ENCODE measurements around the gene GORASP1.
"Not testable (repeated sequence)": the region's sequence is repeated elsewhere in the genome, so short reads cannot be mapped to it uniquely, and the experiment has no call there.

Gene GORASP1

DNA sequence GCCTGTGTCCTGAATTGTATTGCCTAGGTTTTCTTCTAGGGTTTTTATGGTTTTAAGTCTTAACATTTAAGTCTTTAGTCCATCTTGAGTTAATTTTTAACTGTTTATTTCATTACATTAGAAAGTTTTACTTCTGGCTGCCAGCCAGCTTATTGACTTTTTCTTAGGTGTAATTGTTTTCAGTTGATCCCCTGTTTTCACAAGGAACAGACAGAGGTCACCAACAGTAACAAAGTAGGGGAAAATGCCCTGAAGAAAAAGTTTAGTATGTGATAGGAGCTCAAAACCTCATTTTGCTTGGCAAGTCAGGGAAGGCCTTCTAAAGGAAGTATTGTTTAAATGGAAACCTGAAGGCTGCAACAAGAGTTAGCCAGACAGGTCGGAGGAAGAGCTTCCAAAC is 45.2 kb downstream of the GORASP1 start:
- DNase-seq = no peak

DNA sequence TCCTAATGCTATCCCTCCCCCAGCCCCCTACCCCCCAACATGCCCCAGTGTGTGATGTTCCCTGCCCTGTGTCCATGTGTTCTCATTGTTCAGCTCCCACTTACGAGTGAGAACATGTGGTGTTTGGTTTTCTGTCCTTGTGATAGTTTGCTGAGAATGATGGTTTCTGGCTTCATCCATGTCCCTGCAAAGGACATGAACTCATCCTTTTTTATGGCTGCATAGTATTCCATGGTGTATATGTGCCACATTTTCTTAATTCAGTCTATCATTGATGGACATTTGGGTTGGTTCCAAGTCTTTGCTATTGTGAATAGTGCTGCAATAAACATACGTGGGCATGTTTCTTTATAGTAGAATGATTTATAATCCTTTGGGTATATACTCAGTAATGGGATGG is 46.2 kb downstream of the GORASP1 start:
- not testable (repeated sequence) for DNase-seq

DNA sequence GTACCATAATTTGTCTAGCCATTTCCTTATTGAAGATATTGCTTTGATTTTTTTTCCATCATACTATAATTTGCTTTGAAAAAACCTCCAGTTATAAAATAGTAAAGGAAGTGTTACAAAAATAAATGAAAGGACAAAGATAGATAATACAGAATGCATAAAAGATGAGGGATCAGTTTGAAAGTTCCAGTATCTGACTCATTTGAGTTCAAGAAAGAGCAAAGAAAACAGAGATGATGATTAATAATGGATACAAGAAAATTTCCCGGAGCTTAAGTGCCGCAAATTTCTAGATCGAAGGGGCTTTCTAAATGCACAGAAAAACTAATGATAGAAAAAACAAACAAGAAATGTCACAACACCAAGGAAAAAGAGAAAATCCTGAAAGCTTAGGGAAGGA is 51.3 kb downstream of the GORASP1 start:
- no peak for DNase-seq

DNA sequence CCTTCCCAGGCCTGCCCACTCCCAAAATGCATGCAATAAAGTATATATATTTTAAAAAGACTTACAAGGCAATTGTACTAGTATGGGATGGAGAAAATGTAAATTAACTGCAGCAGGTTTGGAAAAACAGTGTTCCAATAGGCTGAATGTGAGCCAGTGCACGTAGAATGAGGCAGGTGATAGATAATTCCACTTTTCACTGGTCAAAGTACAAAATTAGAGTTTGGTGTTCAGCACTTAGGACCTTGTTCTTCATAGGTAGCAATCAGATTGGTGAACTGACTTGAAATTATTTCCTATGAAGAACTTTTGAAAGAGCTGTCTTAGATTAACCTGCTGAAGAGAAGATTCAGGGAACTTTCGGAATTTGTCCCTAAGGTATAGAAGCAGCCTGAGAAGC is 53.7 kb downstream of the GORASP1 start:
- no peak for DNase-seq

DNA sequence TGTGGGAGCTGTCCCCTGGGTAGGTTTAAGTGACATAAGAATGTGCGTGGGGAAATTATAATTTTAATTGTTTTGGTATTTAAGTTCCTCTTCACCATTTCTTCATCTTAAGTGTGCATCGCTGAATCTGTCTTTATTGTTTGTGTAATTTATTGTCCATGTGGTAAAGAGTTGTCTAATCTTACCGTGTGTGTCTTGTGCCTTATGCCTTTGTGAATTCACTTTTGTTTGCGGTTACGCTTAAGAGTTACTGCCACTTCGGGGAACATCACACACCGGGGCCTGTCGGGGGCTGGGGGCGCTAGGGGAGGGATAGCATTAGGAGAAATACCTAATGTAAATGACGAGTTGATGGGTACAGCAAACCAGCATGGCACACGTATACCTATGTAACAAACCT is 54.8 kb downstream of the GORASP1 start:
- no peak for DNase-seq

DNA sequence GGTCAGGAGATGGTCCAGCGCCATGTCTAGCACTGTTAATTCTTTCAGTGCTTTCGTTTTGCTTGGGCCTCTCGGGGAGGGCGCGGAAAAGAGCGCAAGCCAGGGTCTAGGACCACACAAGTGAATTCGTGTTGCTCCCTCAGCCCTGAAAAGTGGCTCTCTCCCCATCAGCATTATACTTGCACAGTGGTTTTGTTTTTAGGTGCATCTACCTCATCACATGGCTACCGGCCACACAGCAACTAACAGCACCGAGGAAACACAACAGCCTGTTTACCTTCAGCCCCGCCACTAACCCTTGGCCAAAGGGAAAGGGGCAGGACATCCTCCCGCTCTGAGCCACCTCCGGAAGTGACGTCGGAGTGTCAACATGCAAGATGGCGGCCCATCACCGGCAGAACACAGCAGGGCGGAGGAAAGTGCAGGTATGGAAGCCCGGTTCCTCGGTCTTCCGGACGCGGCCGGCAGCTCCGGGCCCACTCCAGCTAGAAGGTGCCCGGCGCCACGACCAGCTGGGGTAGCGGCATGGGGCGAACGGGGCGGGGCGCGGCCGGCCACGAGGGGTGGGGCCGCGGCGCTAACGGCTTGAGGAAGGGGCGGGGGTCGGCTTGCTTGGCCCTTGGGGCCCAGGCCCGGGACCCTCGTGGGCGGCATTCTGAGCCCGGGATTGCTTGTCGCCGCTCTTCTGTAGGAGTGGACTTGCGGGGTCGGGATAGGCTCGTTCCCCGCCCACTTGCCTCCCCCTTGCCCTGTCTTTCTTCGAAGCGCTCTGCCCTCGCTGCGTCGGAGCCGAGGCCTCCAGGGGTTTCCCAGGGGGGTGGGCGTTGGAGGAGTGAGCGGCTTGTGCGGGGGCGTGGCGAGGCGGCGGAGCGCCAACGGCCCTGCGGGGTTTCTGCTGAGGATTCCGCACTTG is 55.5 kb downstream of the GORASP1 start, which contains the start of the genes SCN11A and WDR48:
Gene SCN11A, minus strand, starts transcription at position 296 of the 913 bp plus-strand sequence. CDS start 101,582 bp downstream, outside the sequence.
Gene WDR48, plus strand, starts transcription at position 368 of the 913 bp plus-strand sequence. Its CDS starts 10 bp downstream, at position 378.
- peak; percentile 82 for DNase-seq

DNA sequence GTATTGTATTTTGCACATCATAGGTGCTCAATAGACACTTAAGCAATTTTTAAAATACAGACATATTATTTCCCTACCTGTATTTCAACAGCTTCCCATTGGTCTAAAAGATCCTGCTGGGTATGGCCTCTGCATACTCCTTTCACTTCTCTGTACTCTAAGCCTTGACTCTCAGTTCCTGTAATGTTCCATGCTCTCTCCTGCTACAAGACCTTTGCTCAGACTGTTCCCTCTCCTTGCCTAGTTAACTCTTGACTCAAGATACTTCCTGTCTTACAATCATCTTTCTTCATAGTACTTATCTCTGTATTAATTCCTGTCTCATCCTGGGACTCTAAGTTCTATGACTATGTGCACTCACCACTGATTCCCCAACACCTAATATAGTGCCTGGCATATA is 57.4 kb downstream of the GORASP1 start:
- DNase-seq = no peak
